Measurements from ENCODE around the gene MEPE.

Gene MEPE

DNA sequence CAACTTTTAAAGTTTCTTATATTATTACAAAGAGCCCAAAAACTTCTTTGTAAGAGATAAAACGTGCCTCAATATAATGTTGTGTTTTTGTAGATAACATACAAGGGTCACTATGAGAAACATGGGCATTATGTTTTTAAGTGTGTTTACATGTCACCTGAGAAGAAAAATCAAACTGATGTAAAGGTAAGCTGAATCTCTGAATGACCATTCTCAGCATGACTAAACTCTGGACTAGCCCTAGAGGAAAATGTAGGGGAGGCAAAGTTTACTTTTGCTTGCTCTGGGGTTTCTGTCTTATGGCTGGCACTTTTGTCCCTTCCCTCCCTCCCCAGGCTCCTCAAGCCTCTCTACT, 6.8 kb downstream of the MEPE start:
- no peak for DNase-seq
- intact Hi-C loops (cut with DNase I), result loop anchor here (2.0 kb wide), 1 partner anchor 161 kb away; no protein-coding TSS in a partner anchor

DNA sequence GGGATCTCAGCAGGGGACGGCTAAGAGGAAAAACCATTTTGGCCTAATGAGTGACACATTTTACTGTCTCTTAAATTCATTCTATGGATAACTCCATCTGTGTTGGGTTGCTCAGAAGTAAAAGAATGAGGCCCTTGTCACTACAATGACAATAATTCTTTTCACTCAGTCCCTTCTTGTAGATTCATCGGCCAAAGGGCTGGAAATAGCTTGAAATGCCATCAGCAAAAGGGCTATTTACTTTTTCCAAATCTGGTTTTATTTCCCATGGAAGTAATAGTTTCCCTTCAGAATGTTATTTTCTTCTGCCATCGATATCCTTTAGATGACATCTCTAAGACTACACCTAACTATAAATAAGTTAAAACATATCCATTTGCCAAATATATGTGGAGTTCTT, 7.4 kb downstream of the MEPE start:
- intact Hi-C loops (cut with DNase I), result loop anchor here (10.0 kb wide), 1 partner anchor 455 kb away; no protein-coding TSS in a partner anchor
- no peak for DNase-seq

DNA sequence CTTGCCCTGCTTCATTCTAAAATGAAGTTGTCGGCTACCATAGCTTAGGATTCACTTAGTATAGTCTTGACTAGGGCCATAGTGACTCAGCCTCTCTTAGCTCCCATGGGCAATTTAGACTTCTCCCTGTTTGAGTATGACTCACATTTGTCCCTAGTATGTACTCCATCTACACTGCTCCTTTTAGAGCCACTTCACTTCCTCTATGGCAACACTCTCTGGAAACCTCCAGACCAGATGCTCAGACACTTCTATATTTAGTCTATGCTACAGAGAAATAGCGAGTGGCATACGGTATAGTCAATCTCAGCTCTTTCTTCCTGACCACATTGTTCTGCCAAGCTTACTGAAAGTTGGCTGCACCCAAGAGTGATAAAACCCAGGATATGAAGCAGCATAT, 11.2 kb downstream of the MEPE start:
- no peak for DNase-seq
- intact Hi-C loops (cut with DNase I), result loop anchor here (10.0 kb wide), 1 partner anchor 459 kb away; no protein-coding TSS in a partner anchor

DNA sequence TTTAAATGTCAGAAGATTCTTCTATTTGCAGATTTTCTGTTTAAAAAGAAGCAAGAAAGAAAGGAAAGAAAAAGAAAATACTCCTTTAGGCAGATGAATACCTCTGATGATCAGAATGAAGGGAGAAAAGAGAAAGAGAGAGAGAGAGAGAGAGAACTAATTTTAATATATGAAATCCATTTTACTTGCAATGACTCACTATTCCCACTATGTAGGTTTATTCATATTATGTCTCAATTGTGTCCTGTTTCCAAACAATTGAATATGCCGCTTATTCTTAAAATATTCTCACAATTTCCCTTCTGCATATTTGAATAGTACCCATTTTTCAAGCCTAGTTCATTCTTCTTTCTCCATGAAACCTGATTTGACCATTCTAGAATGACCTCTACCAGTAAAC, 11.7 kb downstream of the MEPE start:
- DNase-seq, result no peak

DNA sequence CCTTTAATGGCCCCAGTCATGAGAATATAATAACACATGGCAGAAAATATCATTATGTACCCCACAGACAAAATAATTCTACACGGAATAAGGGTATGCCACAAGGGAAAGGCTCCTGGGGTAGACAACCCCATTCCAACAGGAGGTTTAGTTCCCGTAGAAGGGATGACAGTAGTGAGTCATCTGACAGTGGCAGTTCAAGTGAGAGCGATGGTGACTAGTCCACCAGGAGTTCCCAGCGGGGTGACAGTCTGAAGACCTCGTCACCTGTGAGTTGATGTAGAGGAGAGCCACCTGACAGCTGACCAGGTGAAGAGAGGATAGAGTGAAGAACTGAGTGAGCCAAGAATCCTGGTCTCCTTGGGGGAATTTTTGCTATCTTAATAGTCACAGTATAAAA, 13.5 kb downstream of the MEPE start:
- no peak for DNase-seq
- intact Hi-C loops (cut with DNase I), result loop anchor here (2.0 to 10.0 kb wide), 2 partner anchors 301 to 461 kb away; no protein-coding TSS in a partner anchor

More for the DNA sequence above, 11.7 kb downstream of the MEPE start:
- intact Hi-C loops (cut with DNase I), result loop anchor here (10.0 kb wide), 1 partner anchor 460 kb away; no protein-coding TSS in a partner anchor

DNA sequence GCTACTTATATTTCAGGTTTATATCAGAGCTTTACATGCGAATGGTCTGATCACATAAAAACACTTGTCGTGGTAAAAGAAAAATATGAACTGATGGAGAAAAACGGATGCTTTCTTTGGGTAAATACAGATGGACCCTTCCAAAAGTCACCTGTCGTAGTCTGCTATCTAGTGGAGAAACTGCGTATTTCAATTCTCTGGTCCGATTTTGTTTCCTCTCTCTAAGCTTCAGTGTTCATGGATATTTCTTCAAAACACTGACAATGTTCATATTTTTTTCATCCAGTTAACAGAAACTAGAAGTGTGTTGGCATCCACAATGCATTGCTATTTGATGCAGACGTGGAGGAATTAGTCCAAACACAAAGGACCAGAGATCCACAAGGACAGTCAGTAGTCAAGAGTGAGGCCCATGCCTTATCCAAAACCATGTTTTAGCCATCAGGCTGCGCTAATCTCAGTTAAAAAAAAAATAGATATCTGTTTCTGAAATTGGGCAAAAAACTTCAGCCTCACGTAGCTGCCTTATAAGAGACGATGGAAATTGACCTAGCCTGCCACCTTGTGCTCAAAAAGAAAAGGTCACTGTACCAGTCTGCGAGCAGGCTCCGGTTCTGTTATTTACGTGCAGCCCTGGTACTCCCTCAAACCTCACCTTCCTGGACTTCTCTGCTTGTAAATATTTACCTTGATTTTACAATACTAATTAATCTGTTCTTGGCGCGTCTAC, 16.0 kb downstream of the MEPE start:
- DNase-seq, result peak in 7 of 10 donors; percentile 37 to 91 (median 60)
- intact Hi-C loops (cut with DNase I), result loop anchor here (1.0 to 10.0 kb wide), 2 partner anchors 169 to 464 kb away; no protein-coding TSS in a partner anchor

DNA sequence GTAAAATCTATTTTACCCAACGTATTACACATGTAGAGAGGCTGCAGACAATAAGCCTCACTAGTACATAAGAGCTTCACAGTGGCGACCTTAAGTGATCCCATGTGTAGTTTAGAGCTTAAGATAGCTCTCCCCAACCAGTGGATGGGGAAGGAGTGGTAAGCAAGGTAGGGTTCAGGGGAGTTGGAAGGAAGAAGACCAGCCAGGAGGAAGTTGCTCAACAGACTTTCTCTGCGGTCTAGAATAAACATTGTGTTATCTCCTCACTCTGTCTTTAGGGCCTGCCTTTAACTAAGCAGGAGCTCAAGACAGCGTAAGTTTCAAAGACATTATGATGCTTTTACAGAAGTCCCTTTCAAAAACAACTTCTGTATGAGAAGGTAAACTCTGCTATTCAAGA, 16.8 kb downstream of the MEPE start:
- DNase-seq, result no peak
- intact Hi-C loops (cut with DNase I), result loop anchor here (1.0 to 10.0 kb wide), 6 partner anchors 138 to 665 kb away; no protein-coding TSS in a partner anchor

DNA sequence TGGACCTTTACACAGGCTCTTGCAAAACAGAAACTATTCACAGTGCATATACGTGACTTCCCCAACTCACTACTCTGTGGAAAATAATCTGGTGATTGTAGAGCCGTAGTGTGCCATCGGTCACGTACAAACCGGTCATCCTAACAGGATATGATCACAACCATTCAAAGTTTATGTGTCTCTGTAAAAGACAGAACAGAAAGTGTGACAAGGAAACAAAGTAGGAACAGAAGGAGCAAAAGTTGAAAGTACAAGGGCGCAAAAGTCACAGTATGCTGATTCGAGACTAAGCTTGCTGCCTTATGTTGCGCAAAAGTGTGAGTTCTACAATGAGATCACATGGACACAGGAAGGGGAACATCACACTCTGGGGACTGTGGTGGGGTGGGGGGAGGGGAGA, 18.6 kb downstream of the MEPE start:
- intact Hi-C loops (cut with DNase I), result loop anchor here (5.0 to 10.0 kb wide), 4 partner anchors 136 to 663 kb away; no protein-coding TSS in a partner anchor
- peak in 1 of 10 donors; percentile 35 for DNase-seq

DNA sequence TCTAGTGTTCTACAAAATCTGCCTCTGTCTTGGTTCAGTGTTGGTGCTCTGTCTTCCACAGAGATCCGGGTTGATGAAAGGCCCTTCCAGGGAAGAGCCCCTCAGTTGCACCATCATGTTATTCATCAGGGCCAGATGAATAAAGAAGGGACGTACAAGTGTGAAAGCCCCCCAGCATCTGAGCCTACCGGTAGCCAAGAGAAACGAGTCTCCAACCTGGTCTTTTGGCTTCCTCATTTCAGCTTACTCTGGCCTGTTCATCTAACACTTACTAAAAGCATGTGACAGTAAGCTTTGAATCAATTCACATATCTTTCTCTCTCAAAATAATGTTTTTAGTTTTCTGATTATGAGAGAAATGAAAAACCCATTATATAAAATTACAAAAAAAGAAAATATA, 19.2 kb downstream of the MEPE start:
- intact Hi-C loops (cut with DNase I), result loop anchor here (5.0 to 10.0 kb wide), 4 partner anchors 135 to 663 kb away; no protein-coding TSS in a partner anchor
- DNase-seq, result no peak

DNA sequence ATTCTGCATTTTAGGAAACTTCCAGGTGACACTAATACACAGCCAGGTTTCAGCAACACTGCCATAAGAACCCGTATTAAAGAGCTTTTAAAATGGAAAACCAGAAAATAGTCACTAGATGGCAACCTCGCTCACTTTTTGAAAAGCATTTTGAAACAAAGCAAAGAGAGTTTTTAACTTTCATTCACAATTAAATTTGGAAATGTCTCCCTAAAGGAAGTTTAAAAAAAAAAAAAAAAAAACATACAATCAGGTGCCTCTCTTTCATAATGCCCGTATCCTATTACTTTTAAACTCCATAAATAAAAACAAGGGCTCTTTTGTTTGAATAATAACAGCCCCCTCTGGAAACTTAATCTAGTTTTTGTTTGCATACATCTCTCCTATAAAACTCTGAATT, 20.3 kb downstream of the MEPE start:
- no peak for DNase-seq
- intact Hi-C loops (cut with DNase I), result loop anchor here (1.0 to 10.0 kb wide), 5 partner anchors 120 to 662 kb away; no protein-coding TSS in a partner anchor

DNA sequence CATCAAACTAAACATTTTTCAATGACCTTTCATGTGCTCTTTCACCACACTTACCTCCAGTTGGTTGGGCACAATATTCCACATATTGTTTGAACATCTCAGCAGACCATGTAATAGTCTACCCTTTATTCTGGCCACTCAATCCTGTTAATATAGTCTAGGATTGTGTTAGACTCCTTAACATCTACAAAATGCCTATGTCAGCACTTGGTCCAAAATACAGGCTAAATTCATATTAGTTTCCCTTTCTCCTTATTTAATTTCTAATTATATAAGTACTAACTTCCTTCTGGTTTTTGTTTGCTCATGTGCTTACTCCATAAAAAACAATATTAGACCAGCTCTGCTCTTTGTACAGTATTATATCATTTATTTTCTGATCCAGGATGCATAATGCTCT, 21.1 kb downstream of the MEPE start:
- intact Hi-C loops (cut with DNase I), result loop anchor here (1.0 to 10.0 kb wide), 5 partner anchors 119 to 661 kb away; no protein-coding TSS in a partner anchor
- DNase-seq, result no peak

DNA sequence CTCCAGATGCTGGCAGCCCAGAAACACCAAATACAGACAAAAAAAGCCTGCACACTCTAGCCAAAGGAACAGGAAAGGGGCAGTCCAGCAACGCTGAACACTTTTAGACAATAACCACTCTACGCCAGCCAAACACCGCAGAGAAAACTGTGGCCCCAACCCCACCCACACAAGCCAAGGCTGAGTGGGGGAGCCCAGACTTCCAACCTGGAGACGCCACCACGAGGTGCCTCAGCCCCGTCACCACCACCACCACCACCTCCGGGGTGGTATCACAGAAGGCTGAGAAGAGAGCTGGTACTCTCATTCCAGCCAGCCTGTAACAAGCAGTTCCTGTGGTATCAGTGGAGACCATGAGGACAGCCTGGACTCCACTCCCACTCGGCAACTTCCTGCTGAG, 22.8 kb downstream of the MEPE start:
- DNase-seq, result peak in 1 of 10 donors; percentile 81
- intact Hi-C loops (cut with DNase I), result loop anchor here (10.0 kb wide), 2 partner anchors 581 to 659 kb away; no protein-coding TSS in a partner anchor

DNA sequence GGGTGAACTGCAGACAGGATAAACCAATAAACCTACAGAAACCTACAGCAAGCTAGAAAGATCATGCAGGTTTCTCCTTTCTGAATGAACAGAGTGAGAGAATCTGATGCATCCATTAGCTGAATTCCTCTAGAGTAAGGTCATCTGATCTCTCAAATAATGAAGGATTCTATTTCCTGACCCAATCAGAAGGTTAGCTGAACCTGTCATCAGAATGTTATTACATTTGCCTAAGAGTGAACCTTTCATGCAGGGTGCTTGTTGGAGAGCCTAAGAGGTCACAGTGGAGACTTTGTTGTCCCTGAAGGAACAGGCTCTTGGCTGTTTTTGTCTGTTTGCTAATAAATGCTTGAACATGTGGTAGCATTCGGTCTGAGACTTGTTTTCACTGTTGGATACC, 24.0 kb downstream of the MEPE start:
- intact Hi-C loops (cut with DNase I), result loop anchor here (10.0 kb wide), 2 partner anchors 582 to 658 kb away; no protein-coding TSS in a partner anchor
- DNase-seq, result no peak

DNA sequence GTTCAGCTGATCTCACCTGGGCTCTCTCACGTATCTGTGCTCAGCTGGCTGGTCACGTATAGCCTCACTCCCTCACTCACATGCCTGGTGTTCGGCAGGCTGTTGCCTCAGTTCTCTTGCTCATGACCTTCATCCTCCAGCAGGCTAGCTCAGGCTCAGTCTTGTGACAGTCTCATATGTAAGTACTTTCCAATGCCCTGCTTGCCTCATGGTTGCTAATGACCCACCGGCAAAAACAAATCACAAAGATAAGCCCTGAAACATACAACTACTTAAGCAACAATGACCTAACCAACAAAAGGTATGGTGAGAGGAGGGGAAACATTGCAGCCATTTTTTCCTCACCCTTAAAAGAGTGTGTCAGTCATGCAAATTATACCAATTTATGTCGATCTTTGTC, 25.0 kb downstream of the MEPE start:
- DNase-seq, result no peak
- intact Hi-C loops (cut with DNase I), result loop anchor here (10.0 kb wide), 2 partner anchors 583 to 657 kb away; no protein-coding TSS in a partner anchor

DNA sequence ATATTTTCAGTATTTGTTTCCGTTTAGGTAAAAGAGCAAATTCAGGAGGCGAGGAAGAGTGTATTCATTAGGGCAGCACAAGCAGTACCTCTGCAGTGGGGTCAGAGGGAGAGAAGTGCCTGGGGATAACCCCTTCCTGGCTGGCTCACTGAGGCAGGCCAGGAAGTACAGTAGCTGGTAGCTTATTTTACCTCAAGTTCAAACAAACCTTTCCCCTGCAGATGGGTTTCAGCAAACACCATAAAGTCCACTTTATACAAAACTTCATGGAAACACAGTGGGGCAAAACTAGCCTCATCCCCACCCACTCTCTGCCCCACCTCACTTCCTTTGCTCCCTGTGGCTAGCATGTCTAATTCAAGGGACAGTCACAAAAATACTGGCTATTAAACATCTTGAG, 29.5 kb downstream of the MEPE start:
- DNase-seq, result no peak
- intact Hi-C loops (cut with DNase I), result no loop called here

DNA sequence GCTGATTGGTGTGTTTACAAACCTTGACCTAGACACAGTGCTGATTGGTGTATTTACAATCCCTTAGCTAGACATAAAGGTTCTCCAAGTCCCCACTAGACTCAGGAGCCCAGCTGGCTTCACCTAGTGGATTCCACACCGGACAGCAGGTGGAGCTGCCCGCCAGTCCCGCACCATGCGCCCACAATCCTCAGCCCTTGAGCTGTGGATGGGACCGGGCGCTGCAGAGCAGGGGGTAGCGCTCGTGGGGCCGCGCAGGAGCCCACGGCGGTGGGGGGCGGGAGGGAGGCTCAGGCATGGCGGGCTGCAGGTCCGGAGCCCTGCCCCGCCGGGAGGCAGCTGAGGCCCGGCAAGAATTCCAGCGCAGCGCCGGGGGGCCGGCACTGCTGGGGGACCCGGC, 30.7 kb downstream of the MEPE start:
- peak in 1 of 10 donors; percentile 48 for DNase-seq
- intact Hi-C loops (cut with DNase I), result no loop called here

DNA sequence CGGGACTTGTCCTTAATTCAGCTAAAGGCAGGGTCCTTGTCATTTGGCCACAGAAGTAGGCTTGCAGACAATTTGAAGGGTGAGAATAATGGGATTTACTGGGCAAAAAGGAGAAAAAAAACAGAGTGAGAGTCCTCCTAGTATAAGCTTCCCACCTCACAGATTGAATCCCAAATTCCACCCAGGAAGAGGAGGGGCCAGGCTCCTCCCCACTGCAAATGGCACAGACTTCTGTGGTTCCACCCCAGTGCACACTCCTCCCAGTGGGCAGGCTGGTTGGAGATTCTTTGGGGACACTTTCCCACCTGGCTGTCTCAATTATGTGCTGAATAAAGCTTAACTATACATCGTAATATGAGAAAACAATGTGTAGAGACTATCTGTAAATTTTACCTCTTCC, 31.6 kb downstream of the MEPE start:
- DNase-seq, result no peak
- intact Hi-C loops (cut with DNase I), result no loop called here

DNA sequence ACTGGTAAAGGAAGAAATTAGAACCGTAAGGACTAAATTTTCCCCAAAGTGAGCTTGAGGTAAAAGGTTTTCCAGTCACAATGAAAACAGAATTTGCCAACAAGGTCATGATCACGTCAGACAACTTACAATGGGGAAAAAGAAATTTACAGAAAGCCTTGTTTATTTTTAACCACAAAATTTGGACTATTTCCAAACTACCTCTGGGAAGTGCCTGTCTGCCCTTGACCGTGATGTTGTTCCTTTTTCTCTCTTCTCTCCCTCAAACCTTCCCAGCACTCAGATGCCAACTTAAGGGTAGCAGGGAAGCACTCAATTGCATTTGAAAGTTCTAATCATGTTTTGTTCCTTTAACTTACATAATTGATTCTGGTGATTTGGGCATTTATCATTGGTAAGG, 32.5 kb downstream of the MEPE start:
- DNase-seq, result no peak
- intact Hi-C loops (cut with DNase I), result no loop called here

DNA sequence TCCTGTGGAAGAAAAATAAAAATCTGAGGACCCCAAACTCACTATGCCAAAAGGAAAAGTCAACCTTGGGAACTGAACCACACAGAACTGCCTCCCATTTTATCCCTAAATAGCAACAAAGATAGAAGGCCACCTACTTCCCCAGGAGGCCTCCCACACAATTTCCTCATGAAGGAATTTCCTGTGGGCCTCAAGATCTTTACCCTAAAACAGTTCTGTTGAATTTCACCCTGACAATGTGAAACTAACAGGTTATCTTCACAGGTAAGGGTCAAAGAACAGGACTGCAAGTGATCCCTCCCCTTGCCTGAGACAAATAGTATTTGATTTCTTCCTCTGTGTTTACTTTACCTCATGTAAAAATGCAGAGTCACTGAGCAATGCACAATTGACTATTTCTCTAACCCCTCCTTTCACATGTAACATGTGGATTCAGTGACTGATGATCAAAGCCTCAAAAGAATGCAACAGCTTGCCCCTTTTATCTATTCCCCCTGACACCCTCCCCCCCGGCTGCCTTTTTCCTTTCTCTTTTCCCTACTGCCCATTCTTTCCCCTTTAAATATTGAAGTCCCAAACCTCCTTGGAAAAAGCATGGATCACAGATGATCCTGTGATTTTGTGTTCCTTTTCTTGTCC, 33.3 kb downstream of the MEPE start:
- intact Hi-C loops (cut with DNase I), result no loop called here
- no peak for DNase-seq

DNA sequence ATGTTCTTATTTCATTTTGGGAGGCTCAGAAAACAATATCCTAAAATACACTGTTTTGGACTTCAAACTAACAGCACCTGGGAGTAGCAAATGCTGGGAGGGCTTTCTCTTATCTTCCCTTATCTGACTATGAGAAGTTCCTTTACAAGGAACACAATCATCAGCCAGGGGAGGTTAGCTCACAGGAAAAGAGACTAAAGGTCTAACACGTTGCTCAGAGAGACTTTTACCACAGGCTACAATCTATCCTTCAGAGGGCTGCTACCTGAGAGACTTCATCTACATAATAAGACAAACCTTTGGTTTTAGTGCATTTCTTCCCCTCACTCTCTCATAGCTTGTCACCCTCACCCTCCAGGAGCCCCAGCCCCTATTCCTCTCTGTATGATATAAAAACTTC, 35.8 kb downstream of the MEPE start:
- intact Hi-C loops (cut with DNase I), result no loop called here
- DNase-seq, result no peak

DNA sequence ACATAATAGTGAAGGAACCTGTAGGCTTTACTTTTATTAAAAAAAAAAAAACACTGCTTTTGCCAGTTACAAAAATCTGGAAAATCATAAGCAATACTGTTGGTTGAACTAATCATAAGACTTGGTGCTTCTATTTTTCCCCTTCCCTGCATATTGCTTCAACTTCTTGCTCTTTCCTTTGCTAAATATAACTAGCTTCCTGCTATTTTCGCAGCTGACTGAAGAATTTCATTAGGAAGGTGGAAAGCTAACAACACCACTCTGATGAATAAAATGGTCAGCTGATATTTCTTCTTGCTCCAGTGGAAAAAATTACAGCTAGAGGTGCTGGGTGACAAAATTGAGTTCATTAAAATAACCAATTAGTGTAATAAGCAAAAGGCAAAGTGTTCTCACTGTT, 39.3 kb downstream of the MEPE start:
- DNase-seq, result no peak
- intact Hi-C loops (cut with DNase I), result no loop called here
